K562 (cell line): Measurements from ENCODE around the gene C4A.

ENCODE experiments used
- FOSL1 ChIP-seq: fragments of 200-800 bp; sonication (Bioruptor generic); conservative IDR thresholded peaks from 2 replicates; pipeline ENCODE4 v1.6.1; 2016; ENCODE audit warnings: missing genetic modification characterization, missing compliant biosample characterization
- ZNF699 ChIP-seq: fragments of 250-450 bp; sonication (Bioruptor Pico); IDR thresholded peaks from 2 replicates; pipeline ENCODE4 v1.8.0; 2021; ENCODE audit warnings: mild to moderate bottlenecking, moderate library complexity; ENCODE audit not compliant: insufficient replicate concordance

- TF ChIP-seq ZNF699 (CRISPR knock-in tag) (no peak), FOSL1 (tag) (no peak)
Observed at GRCh38 chr6:32045811-32046449, 64.1 kb downstream of the C4A start.
